ENCODE measurements around the gene CUTA.
A peak's percentile ranks its signal among the peaks of the same experiment; 100 is the strongest.
"Not testable (repeated sequence)": the region's sequence is repeated elsewhere in the genome, so short reads cannot be mapped to it uniquely, and the experiment has no call there.

The CUTA gene

GRCh38 chr6:33398601-33399000, 19.3 kb downstream of the CUTA start:
- not testable (repeated sequence) for DNase-seq

- DNase-seq, result no peak
Measured at GRCh38 chr6:33397541-33397940, 20.4 kb downstream of the CUTA start.

- DNase-seq, result no peak
Measured at GRCh38 chr6:33392979-33393378, 24.9 kb downstream of the CUTA start.

GRCh38 chr6:33392595-33392948, 25.3 kb downstream of the CUTA start:
- DNase-seq, result no peak

GRCh38 chr6:33391922-33392594, 25.8 kb downstream of the CUTA start:
- no peak for DNase-seq

- DNase-seq, result peak; percentile 98
Measured at GRCh38 chr6:33391278-33391921, 26.5 kb downstream of the CUTA start, which contains the start of gene KIFC1. Gene KIFC1 (plus strand): TSS chr6:33391823. CDS start chr6:33391986, 163 bp downstream.

- no peak for DNase-seq
Measured at GRCh38 chr6:33390767-33391277, 27.1 kb downstream of the CUTA start.

- DNase-seq, result no peak
Measured at GRCh38 chr6:33390173-33390572, 27.7 kb downstream of the CUTA start.

- no peak for DNase-seq
Measured at GRCh38 chr6:33384581-33385020, 33.3 kb downstream of the CUTA start.

GRCh38 chr6:33383427-33384185, 34.3 kb downstream of the CUTA start:
- no peak for DNase-seq

- no peak for DNase-seq
Measured at GRCh38 chr6:33380272-33380981, 37.5 kb downstream of the CUTA start.

GRCh38 chr6:33379184-33379583, 38.7 kb downstream of the CUTA start:
- not testable (repeated sequence) for DNase-seq

GRCh38 chr6:33377171-33377570, 40.7 kb downstream of the CUTA start:
- no peak for DNase-seq

GRCh38 chr6:33375143-33375671, 42.7 kb downstream of the CUTA start:
- no peak for DNase-seq

- no peak for DNase-seq
Measured at GRCh38 chr6:33373960-33374910, 43.7 kb downstream of the CUTA start.

- DNase-seq, result no peak
Measured at GRCh38 chr6:33372526-33373123, 45.3 kb downstream of the CUTA start.

GRCh38 chr6:33371901-33372300, 46.0 kb downstream of the CUTA start:
- DNase-seq, result not testable (repeated sequence)

GRCh38 chr6:33367715-33368025, 50.2 kb downstream of the CUTA start:
- DNase-seq, result not testable (repeated sequence)

GRCh38 chr6:33367009-33367714, 50.7 kb downstream of the CUTA start:
- no peak for DNase-seq
